Endothelial cell of umbilical vein (primary cell): ENCODE results near the gene JAM2. TPM values are rescaled to one million over a fixed set of nuclear protein-coding genes. Genes with fewer than 3 reads are reported as not detected.

Source experiments
- BruUV-seq: library from RNA; stranded (reverse); fragments of 400-500 nt; replicated peaks from 2 replicates; lab custom pipeline; 2021; lab: Mats Ljungman, UMichigan
- CTCF ChIA-PET: fragments of 300-600, 350-600 bp; sonication (Branson Sonifier 250); formaldehyde crosslinking; loops from one replicate; lab custom pipeline; 2021; ENCODE audit warnings: antibody characterized with exemption, inconsistent platforms; lab: Charles Lee
- POLR2A ChIA-PET: fragments of 300-600, 350-600 bp; sonication (Branson Sonifier 250); formaldehyde crosslinking; loops from one replicate; lab custom pipeline; 2021; ENCODE audit warnings: antibody characterized with exemption, inconsistent platforms; lab: Charles Lee
- DNase-seq: peaks from one replicate; pipeline ENCODE4 v3.0.0-alpha.2; 2011; ENCODE audit warnings: low read depth, low spot score
- FAIRE-seq: peaks from 2 replicates; lab custom pipeline; 2011; peaks lifted over from hg19 to GRCh38; lab: Jason Lieb, UNC
- H2AFZ ChIP-seq: 2 replicates; pipeline ENCODE4 v1.6.0; 2012; ENCODE audit warnings: low read depth, low read length, control low read depth, inconsistent platforms
- H3K27ac ChIP-seq: 2 replicates; pipeline ENCODE4 v1.5.1; 2011; ENCODE audit warnings: low read depth, mild to moderate bottlenecking, control low read depth, low read length, moderate library complexity; ENCODE audit not compliant: insufficient read depth
- H3K27me3 ChIP-seq, 2 experiments: 2 replicates each; pipeline versions ENCODE4 v1.6.0 to v1.6.1; 2011; ENCODE audit warnings: low read length in 2 of 2, mixed read lengths in 1 of 2; ENCODE audit not compliant: control insufficient read depth in 2 of 2, insufficient read depth in 2 of 2
- H3K36me3 ChIP-seq, 2 experiments: 2 replicates in 1 of 2; 3 replicates in 1 of 2; pipeline ENCODE4 v1.5.1; 2011; ENCODE audit warnings: low read length in 2 of 2, mild to moderate bottlenecking in 1 of 2, moderate library complexity in 1 of 2; ENCODE audit not compliant: control insufficient read depth in 2 of 2, insufficient read depth in 2 of 2; ENCODE audit errors: extremely low read depth in 1 of 2
- H3K4me1 ChIP-seq: 3 replicates; pipeline ENCODE4 v1.5.1; 2011; ENCODE audit warnings: mild to moderate bottlenecking, low read length; ENCODE audit not compliant: control insufficient read depth, insufficient read depth; ENCODE audit errors: extremely low read depth
- H3K4me2 ChIP-seq: 2 replicates; pipeline ENCODE4 v1.6.1; 2011; ENCODE audit warnings: low read length, control low read depth, mixed read lengths; ENCODE audit not compliant: insufficient read depth
- H3K4me3 ChIP-seq, 3 experiments: fragments of 200-600 bp in 1 of 3; sonication (generic), shearing (Covaris generic) in 1 of 3; replicated peaks in 1 of 3; 2 replicates each; pipeline ENCODE4 v1.5.1; 2011 to 2016; ENCODE audit warnings: control low read depth in 3 of 3, low read length in 3 of 3, mild to moderate bottlenecking in 2 of 3, inconsistent platforms in 1 of 3, low read depth in 1 of 3, moderate library complexity in 1 of 3; ENCODE audit not compliant: insufficient read depth in 1 of 3
- H3K79me2 ChIP-seq: 2 replicates; pipeline ENCODE4 v1.6.0; 2012; ENCODE audit warnings: low read length, inconsistent platforms; ENCODE audit not compliant: control insufficient read depth, insufficient read depth
- H3K9ac ChIP-seq: replicated peaks from 2 replicates; pipeline ENCODE3; 2011; ENCODE audit warnings: low read length, control low read depth; ENCODE audit not compliant: insufficient read depth; ENCODE audit errors: extremely low read depth
- H3K9me1 ChIP-seq: replicated peaks from 3 replicates; pipeline ENCODE4 v1.6.0; 2011; ENCODE audit warnings: mild to moderate bottlenecking, low read length; ENCODE audit not compliant: control insufficient read depth, insufficient read depth; ENCODE audit errors: extremely low read depth
- H3K9me3 ChIP-seq: replicated peaks from 2 replicates; pipeline ENCODE4 v1.5.1; 2012; ENCODE audit warnings: low read length, inconsistent platforms; ENCODE audit not compliant: control insufficient read depth, insufficient read depth
- H4K20me1 ChIP-seq: replicated peaks from 2 replicates; pipeline ENCODE3; 2011; ENCODE audit warnings: mild to moderate bottlenecking, low read length; ENCODE audit not compliant: control insufficient read depth, insufficient read depth; ENCODE audit errors: extremely low read depth
- CTCF ChIP-seq, 2 donors: IDR thresholded peaks; 1 replicate in 1 of 2; 2 replicates in 1 of 2; pipeline ENCODE4 v1.5.1; 2011; ENCODE audit warnings: low read length in 2 of 2, mild to moderate bottlenecking in 2 of 2, moderate library complexity in 2 of 2, control low read depth in 1 of 2, inconsistent platforms in 1 of 2, low read depth in 1 of 2; ENCODE audit not compliant: insufficient read depth in 1 of 2; ENCODE audit errors: extremely low read depth in 1 of 2
- EZH2 ChIP-seq: IDR thresholded peaks from 2 replicates; pipeline ENCODE4 v1.6.1; 2012; ENCODE audit warnings: borderline replicate concordance, low read depth, mild to moderate bottlenecking, moderate library complexity, low read length, inconsistent platforms; ENCODE audit not compliant: severe bottlenecking
- FOS ChIP-seq: IDR thresholded peaks from 2 replicates; pipeline ENCODE4 v1.6.1; 2011; ENCODE audit warnings: mild to moderate bottlenecking, low read length, moderate library complexity, borderline replicate concordance; ENCODE audit not compliant: insufficient read depth
- GATA2 ChIP-seq: IDR thresholded peaks from 2 replicates; pipeline ENCODE4 v1.7.0; 2011; ENCODE audit warnings: low read depth, mild to moderate bottlenecking, moderate library complexity, mixed read lengths, low read length; ENCODE audit not compliant: insufficient read length, insufficient read depth
- JUN ChIP-seq: IDR thresholded peaks from 2 replicates; pipeline ENCODE4 v1.6.1; 2011; ENCODE audit warnings: borderline replicate concordance, low read depth; ENCODE audit not compliant: insufficient read length, insufficient read depth
- MAX ChIP-seq: IDR thresholded peaks from 2 replicates; pipeline ENCODE4 v1.6.1; 2011; ENCODE audit not compliant: insufficient read depth, insufficient read length
- MYC ChIP-seq: IDR thresholded peaks from one replicate; pipeline ENCODE4 v1.6.1; 2011; ENCODE audit warnings: mild to moderate bottlenecking, low read depth, low read length
- POLR2A ChIP-seq: IDR thresholded peaks from 2 replicates; pipeline ENCODE4 v1.6.1; 2012; ENCODE audit warnings: low read depth, mild to moderate bottlenecking, control low read depth, low read length
- POLR2AphosphoS5 ChIP-seq: IDR thresholded peaks from 2 replicates; pipeline ENCODE4 v1.6.1; 2012; ENCODE audit warnings: low read depth, mild to moderate bottlenecking, control low read depth, low read length, moderate library complexity; ENCODE audit not compliant: insufficient read depth
- dilution Hi-C: fragments of 300-500 bp; cut with MboI; formaldehyde crosslinking; loops from one replicate; pipeline ENCODE4 v1.15.0; 2019; ENCODE audit warnings: low sequenced_read_pairs; ENCODE audit not compliant: extremely low pct_ligation_motif_present
- intact Hi-C: fragments of 100-400 bp; cut with micrococcal nuclease; formaldehyde crosslinking; loops from one replicate; pipeline ENCODE4 v1.10.0; 2022
- polyA plus RNA-seq, 4 experiments: library from polyadenylated mRNA; depleted of rRNA in 3 of 4; stranded (reverse) in 3 of 4; unstranded in 1 of 4; fragments of >200 nt; gene quantifications; 2 replicates each; pipeline versions ENCODE4 v1.2.1 to v1.2.3, GENCODE V29; 2011 to 2012; ENCODE audit warnings: missing spikeins in 1 of 4
- total RNA-seq: library from RNA; stranded (reverse); gene quantifications from 2 replicates; pipeline ENCODE4 v1.2.3, GENCODE V29; 2021

JAM2 gene
- total and polyA plus RNA-seq, 2 donors (not counting 3 experiments of a cell fraction or from before 2014, with no cell fraction given), result 0.14 to 0.20 TPM

- BruUV-seq, result no TSS peak
- Histone ChIP-seq H3K36me3 (no peaks in the 10 kb centered on the region), H3K27ac (no peak overlapping the region)
Observed at GRCh38 chr21:25742900-25743299, 103.8 kb downstream of the JAM2 start.

More at GRCh38 chr21:25742900-25743299, 103.8 kb downstream of the JAM2 start:
- ChIA-PET POLR2A (no interaction called here), CTCF (interaction anchor here (1.9 kb wide), 1 partner anchor 10 kb away, joined by 7 read pairs; no protein-coding TSS in a partner anchor)
- no peaks in the 10 kb centered on the region for H4K20me1 ChIP-seq
- H3K79me2 ChIP-seq, result peaks cover 10% of the 10 kb centered on the region
- FAIRE-seq, result no peak
- H3K9me3 ChIP-seq, result no peaks in the 10 kb centered on the region
- H3K9ac ChIP-seq, result no peak overlapping the region
- H3K4me3 ChIP-seq, result no peak overlapping the region
- no peaks in the 10 kb centered on the region for H3K4me1 ChIP-seq
- no peaks in the 10 kb centered on the region for H3K27me3 ChIP-seq
- no peak overlapping the region for H2AFZ ChIP-seq
- no peak for DNase-seq
- TF ChIP-seq POLR2A (no peak), EZH2 (no peak), JUN (no peak), MYC (no peak), GATA2 (no peak), FOS (no peak), POLR2AphosphoS5 (no peak), CTCF (IDR thresholded peaks at IDR 0.05; ENCODE audit: extremely low read depth in 1 of 2, insufficient read depth in 1 of 2, low read depth in 1 of 2, low read length in 2 of 2) (no peak), MAX (no peak)
- H3K9me1 ChIP-seq, result no peaks in the 10 kb centered on the region
- intact Hi-C loops, result no loop called here
- dilution Hi-C loops, result no loop called here
- no peak overlapping the region for H3K4me2 ChIP-seq
